SK-N-MC (cell line): ENCODE measurements around the gene ZSCAN31.

Source experiments
- EZH2 ChIP-seq: fragments of 200-600 bp; sonication (generic); IDR thresholded peaks from one replicate; pipeline ENCODE4 v1.6.1; 2017; ENCODE audit warnings: antibody characterized with exemption
- POLR2AphosphoS5 ChIP-seq: IDR thresholded peaks from 2 replicates; pipeline ENCODE4 v1.6.1; 2012; ENCODE audit warnings: mild to moderate bottlenecking, low read depth, low read length, borderline replicate concordance

DNA sequence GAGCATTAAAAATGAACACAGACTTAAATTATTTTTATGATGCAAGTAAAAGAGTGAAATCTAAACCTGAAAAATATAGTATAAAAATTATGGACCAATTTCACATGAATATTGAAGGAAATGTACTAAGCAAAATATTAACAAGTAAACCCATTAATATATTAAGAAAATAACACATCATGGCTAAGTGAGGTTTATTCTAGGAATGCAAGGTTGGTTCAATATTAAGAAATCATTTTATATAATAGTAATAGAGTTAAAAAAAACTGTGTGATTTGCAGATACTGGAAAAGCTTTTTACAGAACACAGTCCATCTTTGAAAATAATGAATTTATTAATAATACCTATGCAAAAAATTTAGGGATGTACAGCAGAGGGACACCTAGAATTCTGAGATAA lies 42.7 kb upstream of the ZSCAN31 start:
- TF ChIP-seq POLR2AphosphoS5: no peak
- no peak for TF ChIP-seq EZH2
